Measurements from ENCODE around the gene LMNB1.
"Not testable (repeated sequence)": the region's sequence is repeated elsewhere in the genome, so short reads cannot be mapped to it uniquely, and the experiment has no call there.

The LMNB1 gene

GRCh38 chr5:126829098-126829497 lies 52.2 kb downstream of the LMNB1 start:
- no peak for DNase-seq

- no peak for DNase-seq
Measured at GRCh38 chr5:126830061-126830460, 53.1 kb downstream of the LMNB1 start.

GRCh38 chr5:126831156-126831555 lies 54.2 kb downstream of the LMNB1 start:
- no peak for DNase-seq

- DNase-seq: no peak
Measured at GRCh38 chr5:126836778-126837177, 59.8 kb downstream of the LMNB1 start.

- DNase-seq: no peak
Measured at GRCh38 chr5:126837242-126837641, 60.3 kb downstream of the LMNB1 start.

GRCh38 chr5:126837906-126838539 lies 61.1 kb downstream of the LMNB1 start:
- DNase-seq: no peak

GRCh38 chr5:126839407-126839806 lies 62.5 kb downstream of the LMNB1 start:
- DNase-seq: not testable (repeated sequence)

- not testable (repeated sequence) for DNase-seq
Measured at GRCh38 chr5:126843375-126843774, 66.4 kb downstream of the LMNB1 start.

- not testable (repeated sequence) for DNase-seq
Measured at GRCh38 chr5:126845470-126846070, 68.6 kb downstream of the LMNB1 start.

- DNase-seq: no peak
Measured at GRCh38 chr5:126846344-126846743, 69.4 kb downstream of the LMNB1 start.

GRCh38 chr5:126846744-126847455 lies 70.0 kb downstream of the LMNB1 start:
- DNase-seq: no peak

- no peak for DNase-seq
Measured at GRCh38 chr5:126847456-126847820, 70.5 kb downstream of the LMNB1 start.

- DNase-seq: no peak
Measured at GRCh38 chr5:126847826-126848251, 70.9 kb downstream of the LMNB1 start.

GRCh38 chr5:126848253-126848652 lies 71.3 kb downstream of the LMNB1 start:
- no peak for DNase-seq

GRCh38 chr5:126849101-126849678 lies 72.3 kb downstream of the LMNB1 start:
- DNase-seq: no peak

GRCh38 chr5:126851501-126852011 lies 74.6 kb downstream of the LMNB1 start:
- DNase-seq: no peak

- DNase-seq: no peak
Measured at GRCh38 chr5:126852091-126852571, 75.2 kb downstream of the LMNB1 start.

GRCh38 chr5:126852841-126853271 lies 75.9 kb downstream of the LMNB1 start:
- no peak for DNase-seq

- DNase-seq: not testable (repeated sequence)
Measured at GRCh38 chr5:126853541-126854307, 76.8 kb downstream of the LMNB1 start.

- DNase-seq: no peak
Measured at GRCh38 chr5:126854526-126855110, 77.7 kb downstream of the LMNB1 start.

GRCh38 chr5:126855266-126855665 lies 78.3 kb downstream of the LMNB1 start:
- DNase-seq: no peak
